22Rv1 (cell line): ENCODE data around the gene NFE2L3.

Experiments
- ZFX ChIP-seq: fragments of 450-650 bp; IDR thresholded peaks from 2 replicates; pipeline ENCODE4 v1.6.1; 2017; ENCODE audit warnings: antibody characterized with exemption, borderline replicate concordance
- TF ChIP-seq, protein P1 (sequence below): fragments of 450-650 bp; IDR thresholded peaks from 2 replicates; pipeline ENCODE4 v1.5.1; 2017; ENCODE audit warnings: mild to moderate bottlenecking

GRCh38 chr7:26135551-26135950 is 16.4 kb upstream of the NFE2L3 start:
- TF ChIP-seq, protein P1, sequence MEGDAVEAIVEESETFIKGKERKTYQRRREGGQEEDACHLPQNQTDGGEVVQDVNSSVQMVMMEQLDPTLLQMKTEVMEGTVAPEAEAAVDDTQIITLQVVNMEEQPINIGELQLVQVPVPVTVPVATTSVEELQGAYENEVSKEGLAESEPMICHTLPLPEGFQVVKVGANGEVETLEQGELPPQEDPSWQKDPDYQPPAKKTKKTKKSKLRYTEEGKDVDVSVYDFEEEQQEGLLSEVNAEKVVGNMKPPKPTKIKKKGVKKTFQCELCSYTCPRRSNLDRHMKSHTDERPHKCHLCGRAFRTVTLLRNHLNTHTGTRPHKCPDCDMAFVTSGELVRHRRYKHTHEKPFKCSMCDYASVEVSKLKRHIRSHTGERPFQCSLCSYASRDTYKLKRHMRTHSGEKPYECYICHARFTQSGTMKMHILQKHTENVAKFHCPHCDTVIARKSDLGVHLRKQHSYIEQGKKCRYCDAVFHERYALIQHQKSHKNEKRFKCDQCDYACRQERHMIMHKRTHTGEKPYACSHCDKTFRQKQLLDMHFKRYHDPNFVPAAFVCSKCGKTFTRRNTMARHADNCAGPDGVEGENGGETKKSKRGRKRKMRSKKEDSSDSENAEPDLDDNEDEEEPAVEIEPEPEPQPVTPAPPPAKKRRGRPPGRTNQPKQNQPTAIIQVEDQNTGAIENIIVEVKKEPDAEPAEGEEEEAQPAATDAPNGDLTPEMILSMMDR = no peak
- no peak for TF ChIP-seq ZFX
